KBM-7 (cell line): ENCODE data around the gene SEMA4D.
"Not testable (repeated sequence)": the region's sequence is repeated elsewhere in the genome, so short reads cannot be mapped to it uniquely, and the experiment has no call there.

ENCODE experiments used
- DNase-seq: peaks from one replicate; pipeline ENCODE4 v3.0.0-alpha.2; 2015
- in situ Hi-C: fragments of 300-500 bp; cut with MboI; formaldehyde crosslinking; loops from 2 replicates; pipeline ENCODE4 v1.14.3; 2020; ENCODE audit warnings: low sequenced_read_pairs, low pct_unique_long_range_greater_than_20kb, mixed read lengths

SEMA4D gene

DNA sequence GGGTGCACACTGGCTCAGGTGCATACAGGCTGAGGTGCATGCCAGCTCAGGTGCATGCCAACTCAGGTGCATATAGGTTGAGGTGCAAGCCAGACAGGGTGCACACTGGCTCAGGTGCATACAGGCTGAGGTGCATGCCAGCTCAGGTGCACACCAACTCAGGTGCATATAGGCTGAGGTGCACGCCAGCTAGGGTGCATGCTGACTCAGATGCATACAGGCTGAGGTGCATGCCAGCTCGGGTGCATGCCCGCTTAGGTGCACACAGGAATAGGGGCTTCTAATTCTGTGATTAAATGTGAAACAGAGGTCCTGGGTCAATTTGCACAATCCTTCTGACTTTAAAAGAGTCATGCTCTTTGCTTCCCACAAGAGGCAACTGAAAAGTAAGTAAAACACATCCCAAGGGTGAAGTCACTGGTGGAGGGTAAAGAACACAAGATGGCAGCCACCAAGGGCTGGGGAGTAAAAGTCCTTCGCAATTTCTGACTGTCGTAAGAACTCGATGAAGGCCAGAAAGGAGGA is 26.1 kb downstream of the SEMA4D start:
- DNase-seq, in situ Hi-C loops: not testable (repeated sequence)

DNA sequence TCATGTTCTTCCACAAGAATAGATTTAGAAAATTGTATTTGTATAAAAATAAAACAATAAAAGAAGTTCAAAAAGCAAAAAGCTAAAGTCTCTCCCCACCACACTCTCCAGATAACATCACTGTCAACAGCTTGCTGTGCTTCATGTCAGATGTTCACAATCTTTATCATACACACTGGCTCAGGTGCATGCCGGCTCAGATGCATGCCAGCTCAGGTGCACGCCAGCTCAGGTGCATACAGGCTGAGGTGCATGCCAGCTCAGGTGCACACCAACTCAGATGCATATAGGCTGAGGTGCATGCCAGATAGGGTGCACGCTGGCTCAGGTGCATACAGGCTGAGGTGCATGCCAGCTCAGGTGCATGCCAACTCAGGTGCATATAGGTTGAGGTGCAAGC is 26.5 kb downstream of the SEMA4D start:
- in situ Hi-C loops, result no loop called here
- DNase-seq, result no peak

DNA sequence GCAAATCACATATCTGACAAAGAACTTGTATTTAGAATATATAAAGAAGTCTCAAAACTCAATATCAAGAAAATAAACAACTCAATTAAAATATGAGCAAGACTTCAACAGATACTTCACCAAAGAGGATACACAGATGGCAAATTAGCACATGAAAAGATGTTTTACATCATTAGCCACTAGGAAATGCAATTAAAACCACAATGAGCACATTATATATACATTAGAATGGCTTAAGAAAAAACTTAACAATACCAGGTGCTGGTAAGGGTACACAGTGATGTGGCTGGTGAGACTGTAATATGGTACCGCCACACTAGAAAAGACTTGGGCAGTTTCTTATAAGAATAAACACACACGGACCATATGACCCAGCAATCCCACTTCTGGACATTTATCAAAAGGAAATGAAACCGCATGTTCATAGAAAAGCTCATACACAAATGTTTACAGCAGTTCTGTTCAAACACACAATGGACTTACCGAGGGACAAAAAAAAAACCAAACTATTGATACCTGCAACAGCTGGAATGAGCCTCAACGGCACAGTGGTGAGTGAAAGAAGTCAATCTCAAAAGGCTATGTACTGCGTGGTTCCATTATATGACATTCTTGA is 27.6 kb downstream of the SEMA4D start:
- in situ Hi-C loops, result no loop called here

DNA sequence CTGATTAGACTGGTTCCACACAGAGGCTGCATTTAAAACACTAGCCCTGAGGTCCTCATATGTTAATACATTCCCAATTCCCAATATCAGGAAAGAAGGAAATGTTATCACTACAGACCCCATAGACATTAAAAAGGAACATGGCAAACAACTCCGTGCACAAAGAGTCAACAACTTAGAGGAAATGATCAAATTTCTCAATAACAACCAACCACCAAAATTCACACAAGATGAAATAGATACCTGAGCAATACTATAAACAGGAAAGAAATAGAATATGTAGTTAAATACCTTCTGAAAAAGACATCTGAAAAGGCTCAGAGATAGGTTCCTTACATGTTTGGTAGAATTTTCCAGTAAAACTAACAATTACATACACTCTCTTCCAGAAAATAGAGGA is 28.9 kb downstream of the SEMA4D start:
- DNase-seq, result no peak
- in situ Hi-C loops, result no loop called here

More for the DNA sequence above, 27.6 kb downstream of the SEMA4D start:
- no peak for DNase-seq

DNA sequence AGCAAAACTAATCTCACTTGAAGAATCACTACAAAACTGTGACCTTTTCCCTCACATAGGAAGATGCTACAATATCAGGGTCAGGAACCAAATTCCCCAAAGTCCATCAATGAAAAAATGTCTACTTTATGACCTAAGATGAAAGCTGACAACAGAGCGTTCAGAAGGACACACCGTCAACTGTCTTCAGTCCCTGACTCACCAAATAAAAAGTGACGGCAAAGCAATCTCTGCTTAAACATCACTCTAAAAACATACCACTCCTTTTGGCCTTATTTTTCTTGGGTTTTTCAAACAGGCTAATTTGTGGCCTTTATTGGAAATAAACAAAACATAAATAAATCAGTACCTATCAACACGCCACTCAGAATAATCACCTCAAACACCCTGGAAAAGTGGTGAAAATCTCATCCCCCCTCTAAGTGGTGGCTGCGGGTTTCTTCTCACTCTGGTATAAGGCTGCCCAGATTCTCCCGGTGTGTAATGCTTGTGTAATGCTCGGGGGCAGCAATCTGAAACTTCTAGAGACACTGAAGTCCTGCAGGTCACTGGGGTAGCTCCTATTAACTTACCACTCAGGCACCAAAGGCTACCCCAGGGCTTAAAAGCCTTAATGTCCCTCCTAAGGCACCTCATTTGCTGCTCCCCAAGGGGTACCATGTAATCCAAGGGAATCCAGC is 29.5 kb downstream of the SEMA4D start:
- in situ Hi-C loops, result no loop called here
- DNase-seq, result no peak

DNA sequence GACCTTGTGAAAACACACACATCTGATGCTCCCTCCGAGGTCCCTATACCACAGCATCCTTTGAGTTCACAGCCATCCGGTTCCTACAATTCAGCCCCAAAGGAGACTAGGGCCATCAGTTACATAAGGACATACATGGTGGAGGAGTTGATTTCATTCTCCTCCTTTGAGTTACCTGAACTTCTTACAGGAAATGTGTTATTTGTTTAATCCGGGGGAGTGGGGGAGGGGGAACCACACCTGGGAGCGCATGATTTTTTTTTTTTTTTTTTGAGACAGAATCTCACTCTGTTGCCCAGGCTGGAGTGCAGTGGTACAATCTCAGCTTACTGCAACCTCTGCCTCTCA is 30.7 kb downstream of the SEMA4D start:
- DNase-seq, result no peak
- in situ Hi-C loops, result no loop called here

DNA sequence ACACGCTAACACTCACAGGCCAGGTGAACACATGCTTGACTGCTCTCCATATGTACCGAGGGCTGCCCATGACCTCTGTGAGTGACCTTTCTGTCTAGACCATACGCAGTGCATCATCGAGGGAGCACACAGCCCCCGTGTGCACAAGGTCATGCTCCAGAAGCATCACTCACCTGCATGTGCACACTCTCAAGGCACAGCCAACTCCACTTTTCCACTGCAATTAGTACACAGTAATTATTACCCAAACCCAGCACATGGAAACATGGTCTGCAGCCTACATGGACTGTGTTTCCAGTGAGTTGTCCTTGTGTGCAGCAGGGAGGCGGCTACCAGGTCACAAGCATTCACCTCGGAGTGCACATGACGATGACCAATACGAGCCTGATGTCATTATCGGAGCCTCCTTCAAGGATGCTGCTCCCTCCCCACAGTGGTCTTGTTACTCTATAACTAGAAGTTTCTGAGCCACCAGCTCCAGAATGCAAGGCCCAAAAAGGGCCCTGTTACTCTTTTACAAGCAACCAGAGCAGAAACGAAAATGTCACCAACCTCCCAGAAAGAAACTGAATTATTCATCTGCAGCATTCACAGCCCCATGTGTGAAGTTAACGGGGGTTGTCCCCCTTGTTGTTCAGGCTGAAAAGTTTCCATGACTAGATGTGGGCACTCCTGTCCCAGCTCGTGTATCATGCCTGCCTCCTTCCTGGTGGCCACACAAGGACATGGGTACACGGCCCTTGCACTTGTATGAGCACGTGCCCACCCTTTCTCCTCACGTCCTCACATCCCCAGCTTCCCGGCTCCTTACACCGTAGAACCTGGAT is 31.2 kb downstream of the SEMA4D start:
- DNase-seq, result no peak

DNA sequence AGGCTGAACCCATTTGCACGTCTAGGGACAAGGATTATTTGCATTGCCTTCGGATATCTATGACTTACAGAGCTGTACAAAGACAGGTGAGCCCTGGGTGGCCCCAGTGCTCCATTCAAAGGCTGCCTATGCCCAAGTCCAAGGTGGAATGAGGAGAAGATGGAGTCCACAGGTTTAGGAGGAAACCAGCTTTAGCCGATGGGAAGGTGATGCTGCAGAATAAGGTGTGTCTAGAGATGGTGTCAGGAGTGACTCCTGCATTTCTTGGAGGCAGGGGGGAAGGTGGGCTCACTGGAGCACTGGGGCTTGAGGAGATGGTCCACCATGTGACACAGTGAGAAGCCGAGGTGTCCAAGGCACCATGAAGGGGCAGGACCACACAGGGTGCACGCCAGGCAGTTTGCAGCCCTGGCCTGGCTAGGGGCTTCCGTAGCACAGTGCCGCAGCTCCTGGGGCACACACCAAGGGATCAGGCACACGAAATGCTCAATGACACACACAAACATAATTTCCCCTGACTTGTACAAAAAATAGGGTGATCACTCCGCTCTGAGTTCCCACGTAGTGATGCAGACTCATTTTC is 32.1 kb downstream of the SEMA4D start:
- no peak for DNase-seq
- in situ Hi-C loops, result no loop called here

More for the DNA sequence above, 31.2 kb downstream of the SEMA4D start:
- in situ Hi-C loops, result no loop called here

DNA sequence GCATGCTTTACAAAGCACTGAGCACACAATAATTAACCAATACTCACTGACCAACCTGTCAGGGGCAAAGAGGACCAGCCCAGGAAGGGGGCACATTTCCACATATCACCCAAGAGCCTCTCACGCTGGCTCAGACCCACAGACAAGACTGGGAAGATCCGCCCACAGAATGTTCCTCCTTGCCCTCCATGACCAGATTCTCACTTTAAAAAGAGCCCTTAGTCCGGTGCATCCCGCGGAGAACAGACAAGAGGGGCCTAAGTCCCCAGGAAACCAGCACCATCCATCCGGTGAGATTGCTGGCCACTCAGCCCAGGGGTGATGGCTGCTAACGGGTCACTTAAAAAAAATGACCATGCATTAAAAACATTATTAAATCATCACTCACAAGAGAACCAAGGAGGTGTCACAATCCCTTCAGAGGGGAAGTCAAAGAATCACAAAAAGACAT is 32.9 kb downstream of the SEMA4D start:
- DNase-seq, result no peak
- in situ Hi-C loops, result no loop called here

DNA sequence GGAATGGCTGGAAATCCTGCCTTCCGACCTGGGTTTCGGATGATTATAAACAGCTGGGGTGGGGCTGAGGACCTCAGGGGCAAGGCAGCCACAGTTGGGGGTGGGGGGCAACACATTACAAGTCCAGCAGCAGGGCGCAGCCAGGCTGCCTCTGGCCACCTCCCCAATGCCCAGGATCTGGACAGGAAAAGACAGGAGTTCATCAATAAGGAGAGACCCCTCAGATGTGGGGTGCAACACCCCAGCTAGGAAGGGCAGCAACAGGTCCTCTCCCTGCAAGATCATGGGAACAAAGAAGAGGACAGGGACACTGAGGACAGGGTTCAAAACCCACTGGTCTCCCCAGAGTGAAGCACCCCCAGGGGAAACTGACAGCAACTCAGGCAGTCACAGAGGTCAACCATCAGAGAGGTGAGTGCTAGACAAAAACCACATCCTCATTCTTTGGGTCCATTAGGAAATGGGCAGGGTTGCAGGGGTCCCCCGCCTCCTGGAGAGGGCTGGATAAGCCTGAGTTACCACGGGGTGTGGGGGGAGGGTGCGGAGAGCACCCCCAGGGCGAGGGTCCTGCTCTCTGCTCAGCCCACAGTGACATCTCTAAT is 33.5 kb downstream of the SEMA4D start:
- peak; percentile 32 for DNase-seq
- in situ Hi-C loops, result no loop called here

DNA sequence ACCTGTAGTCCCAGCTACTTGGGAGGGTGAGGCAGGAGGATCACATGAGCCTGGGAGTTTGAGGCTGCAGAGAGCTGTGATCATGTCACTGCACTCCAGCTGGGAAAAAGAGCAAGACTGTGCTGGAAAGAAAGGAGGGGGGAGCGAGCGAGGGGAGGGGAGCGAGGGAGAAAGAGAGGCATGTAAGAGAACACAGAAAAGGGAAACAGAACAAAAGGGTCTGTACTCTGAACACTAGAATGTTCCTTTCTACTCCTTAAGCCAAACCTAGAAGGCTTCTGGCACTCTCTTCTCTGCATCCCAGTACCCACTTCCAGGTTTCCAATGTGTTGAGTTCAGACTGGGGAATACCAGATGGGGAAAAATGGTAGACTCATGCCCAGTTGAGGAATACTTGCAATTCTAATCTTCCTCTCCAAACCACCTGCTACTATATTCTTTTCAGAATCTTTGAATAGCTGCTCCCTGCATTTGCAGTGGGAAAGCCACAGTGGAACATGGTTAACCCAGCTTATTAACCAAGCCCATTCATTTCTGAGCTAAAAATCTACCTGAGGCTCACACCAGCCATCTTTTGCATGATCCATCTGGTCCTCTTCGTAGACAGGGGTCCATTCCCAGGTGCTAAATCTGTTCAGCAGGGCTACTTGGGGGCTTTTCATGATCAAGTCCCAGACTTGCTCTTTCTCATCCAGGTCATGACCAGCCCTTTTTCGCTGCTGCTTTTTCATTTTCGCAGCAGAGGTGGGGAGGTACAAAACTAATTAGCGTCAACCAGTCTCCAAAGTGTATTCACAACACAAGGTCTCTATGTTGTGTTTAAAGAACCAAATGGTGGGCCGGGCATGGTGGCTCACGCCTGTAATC is 34.9 kb downstream of the SEMA4D start:
- in situ Hi-C loops, result no loop called here

DNA sequence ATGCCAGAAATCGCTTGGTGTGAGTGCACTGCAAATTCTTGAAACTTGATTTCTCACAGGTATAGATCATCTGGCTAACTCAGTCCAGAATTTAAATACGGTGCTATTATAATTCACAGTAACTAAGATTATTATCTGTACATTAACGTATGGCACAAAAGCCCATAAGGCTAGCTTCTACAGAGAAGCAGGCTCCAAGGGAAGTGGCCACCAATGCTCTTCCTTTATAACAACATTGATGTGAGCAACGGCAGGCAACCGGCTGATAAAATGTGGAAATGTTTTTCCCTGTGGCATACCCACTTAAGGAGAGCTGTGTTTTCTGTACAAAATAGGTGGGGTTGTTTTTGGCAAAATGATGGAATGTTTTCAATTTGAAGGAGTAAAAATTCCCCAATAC is 35.7 kb downstream of the SEMA4D start:
- in situ Hi-C loops, result no loop called here

More for the DNA sequence above, 34.9 kb downstream of the SEMA4D start:
- DNase-seq, result no peak

DNA sequence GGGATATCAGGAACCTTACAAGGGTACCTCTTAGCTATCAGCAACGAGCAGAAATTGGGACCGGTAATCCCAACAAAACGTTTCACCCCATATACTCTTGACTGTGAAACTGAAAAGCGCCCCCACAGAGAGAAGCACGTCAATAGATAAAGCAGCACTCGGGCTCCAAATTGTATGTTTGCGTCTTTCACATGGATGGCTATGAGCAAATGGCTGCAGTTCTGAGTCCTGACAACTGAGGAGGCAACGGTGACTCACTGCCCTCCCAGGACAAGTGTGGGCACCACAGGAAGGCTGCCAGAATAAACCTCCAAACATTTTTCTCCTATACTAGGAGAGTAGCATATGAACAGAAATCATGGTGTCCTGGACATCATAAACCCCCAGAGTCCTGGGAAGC is 36.6 kb downstream of the SEMA4D start:
- no peak for DNase-seq
- in situ Hi-C loops, result no loop called here

More for the DNA sequence above, 35.7 kb downstream of the SEMA4D start:
- no peak for DNase-seq

DNA sequence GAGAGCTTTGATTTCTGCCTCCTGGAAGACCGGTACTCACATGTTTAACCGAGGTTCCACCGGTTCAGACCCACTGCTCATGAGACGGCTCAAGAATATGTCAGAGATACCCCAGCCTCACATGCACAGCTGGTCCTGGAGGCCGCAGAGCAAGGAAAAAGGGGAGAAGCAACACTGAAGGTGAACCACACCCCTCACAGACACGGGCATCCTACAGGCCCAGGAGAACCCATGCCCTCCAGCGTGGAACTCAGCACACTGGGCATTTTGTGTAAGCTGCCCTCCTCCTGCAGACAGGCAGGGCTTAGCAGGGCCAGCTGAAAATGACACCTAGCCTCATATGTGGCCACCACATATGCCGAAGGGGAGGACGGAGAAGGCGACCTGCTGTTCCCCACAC is 37.4 kb downstream of the SEMA4D start:
- in situ Hi-C loops, result no loop called here
- DNase-seq, result no peak

DNA sequence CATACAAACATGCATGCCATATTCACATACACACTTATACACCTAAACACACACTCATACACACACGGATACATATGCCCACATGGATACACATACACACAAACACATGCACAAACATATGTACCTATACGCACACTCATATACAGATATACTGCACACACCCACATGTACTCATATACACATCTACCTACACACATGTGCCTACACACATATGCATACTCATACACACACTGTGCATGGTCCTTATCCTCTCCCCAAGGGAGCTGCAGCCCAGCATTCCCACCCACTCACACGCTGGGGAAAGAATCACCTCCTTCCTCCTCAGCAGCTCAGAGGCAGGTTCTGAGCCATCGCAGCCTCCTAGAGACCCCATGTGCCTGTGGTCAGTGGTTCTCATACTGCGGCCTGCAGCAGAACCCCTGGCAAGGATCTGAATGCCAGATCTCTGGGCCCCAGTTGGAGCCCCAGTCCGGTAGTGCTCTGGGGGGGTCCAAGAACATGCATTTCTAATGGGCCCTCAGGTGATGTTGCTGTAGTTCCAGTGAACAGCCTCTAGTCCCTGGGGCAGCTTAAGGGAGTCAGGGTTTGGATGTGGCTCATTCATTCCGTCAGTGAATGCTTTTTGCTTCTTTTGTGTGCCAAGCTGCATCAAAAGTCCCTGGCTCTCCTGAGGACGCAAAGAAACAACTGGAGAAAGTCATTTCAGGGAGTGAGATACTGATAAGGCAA is 39.0 kb downstream of the SEMA4D start:
- DNase-seq, result no peak
- in situ Hi-C loops, result no loop called here

DNA sequence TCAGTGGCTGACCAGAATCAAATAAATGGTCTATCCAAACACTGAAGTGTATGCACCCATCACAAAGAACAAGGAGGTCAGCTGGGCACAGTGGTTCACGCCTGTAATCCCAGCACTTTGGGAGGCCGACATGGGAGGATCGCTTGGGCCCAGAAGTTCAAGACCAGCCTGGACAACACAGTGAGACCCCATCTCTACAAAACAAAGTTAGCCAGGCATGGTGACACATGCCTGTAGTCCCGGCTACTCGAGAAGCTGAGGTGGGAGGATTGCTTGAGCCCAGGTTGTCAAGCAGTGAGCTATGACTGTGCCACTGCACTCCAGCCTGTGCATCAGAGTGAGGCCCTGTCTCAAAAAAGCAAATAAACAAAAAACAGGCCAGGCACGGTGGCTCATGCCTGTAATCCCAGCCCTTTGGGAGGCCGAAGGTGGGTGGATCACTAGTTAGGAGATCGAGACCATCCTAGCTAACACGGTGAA is 40.5 kb downstream of the SEMA4D start:
- in situ Hi-C loops, result no loop called here

DNA sequence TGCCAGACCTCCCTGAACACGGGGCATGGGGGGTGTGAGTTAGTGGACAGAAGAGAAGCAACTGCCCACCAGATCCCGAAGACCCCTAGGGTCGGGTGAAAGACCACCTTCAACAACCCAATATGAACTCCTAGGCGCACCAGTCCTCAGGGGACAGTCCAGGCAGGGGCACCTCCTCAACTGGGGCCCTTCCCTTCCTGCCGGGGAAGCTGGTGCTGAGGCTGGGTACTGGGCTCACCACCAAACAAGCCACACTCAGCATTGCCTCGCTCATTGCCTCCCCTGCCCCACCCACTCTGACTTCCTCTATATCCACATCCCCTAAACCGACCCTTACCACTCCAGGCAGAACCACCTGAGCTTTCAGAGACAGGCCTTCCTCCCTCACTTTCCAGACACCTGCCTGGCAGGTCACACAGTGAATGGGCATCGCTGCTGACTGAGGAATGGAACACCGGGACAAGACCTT is 42.5 kb downstream of the SEMA4D start:
- DNase-seq, result no peak
- in situ Hi-C loops, result no loop called here

More for the DNA sequence above, 40.5 kb downstream of the SEMA4D start:
- no peak for DNase-seq
